HG03460 (cell line): ENCODE results near the gene CENPK.
A peak's percentile ranks its signal among the peaks of the same experiment; 100 is the strongest.
"Not testable (repeated sequence)": the region's sequence is repeated elsewhere in the genome, so short reads cannot be mapped to it uniquely, and the experiment has no call there.

Experiments
- ATAC-seq: cut with Tn5 transposase; IDR thresholded peaks from one replicate; pipeline ENCODE4 v1.9.1; 2021; ENCODE audit not compliant: unreplicated experiment

Gene CENPK

DNA sequence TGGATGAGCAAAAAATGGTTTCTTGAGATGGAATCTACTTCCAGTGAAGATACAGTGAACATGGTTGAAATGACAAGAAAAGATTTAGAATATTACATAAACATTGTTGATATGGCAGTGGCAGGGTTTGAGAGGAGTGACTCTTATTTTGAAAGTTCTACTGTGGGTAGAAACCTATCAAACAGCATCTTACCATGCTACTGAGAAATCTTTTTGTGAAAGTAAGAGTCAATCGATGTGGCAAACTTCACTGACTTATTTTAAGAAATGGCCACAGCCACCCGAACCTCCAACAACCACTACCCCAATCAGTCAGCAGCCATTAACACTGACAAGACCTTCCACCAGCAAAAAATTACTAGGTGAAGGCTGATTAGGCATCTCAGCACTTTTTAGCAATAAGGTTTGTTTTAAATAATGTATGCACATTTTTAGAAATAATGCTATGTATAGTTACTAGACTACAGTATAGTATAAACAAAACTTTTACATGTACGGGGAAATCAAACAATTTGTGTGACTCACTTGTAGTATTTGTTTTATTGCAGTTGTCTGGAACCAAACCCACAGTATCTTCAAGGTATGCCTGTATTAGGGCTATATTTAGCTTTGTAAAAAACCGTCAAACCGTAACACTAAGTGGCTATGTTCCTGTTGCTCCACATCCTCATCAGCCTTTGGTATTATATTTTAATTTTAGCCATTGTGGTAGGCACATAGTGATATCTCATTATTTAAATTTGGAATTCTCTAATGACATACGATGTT, 50.6 kb downstream of the CENPK start:
- ATAC-seq, result no peak

DNA sequence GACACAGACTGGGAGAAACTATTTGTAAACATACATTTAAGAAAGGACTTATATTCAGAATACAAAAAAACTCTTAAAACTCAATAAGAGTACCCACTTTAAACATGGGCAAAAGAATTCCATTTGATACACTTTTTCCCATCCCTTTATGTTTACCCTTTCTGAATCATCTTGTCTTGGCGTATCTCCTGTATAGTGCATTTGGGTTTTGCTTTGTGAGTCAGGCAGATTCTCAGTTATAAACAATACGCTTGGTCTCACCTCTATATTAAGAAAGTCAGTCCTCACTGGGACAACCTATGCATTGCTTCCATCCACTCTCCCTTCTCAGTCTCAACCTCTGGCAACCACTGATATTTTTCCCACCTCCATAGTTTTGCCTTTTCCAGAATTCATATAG, 54.0 kb downstream of the CENPK start:
- ATAC-seq, result no peak

DNA sequence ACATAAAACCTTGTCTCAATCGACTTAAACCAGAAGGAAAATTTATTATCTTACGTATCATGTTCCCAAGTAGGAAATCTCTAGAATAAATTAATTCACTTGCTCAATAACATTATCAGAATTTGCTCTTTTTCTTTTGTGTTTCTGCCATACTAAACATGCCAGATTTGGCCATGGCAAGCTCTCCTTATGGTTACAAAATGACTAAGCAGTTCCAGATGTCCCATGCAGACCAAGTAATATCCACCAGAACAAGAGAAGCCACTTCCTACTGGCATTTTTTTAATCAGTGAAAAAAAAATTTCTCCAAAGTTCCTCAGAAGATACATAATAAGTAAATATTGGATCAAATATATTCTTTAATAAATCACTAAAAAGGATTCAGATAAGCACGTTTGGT, 56.0 kb downstream of the CENPK start:
- no peak for ATAC-seq

DNA sequence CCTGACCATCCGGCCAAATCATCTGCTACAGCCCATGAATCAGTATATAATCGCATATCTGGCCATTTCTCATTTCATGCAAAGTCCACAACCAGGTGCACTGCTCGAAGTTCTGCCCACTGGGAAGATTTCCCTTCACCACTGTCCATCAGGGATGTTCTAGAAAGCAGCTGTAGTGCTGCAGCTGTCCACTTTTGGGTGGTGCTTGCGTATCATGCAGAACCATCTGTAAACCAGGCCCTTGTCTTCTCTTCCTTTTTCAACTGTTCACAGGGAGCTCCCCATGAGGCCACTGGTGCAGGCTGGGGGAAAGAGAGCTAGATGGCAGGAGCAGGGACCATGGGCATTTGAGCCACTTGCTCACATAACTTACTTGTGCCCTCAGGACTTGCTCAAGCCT, 73.8 kb downstream of the CENPK start:
- ATAC-seq, result no peak

DNA sequence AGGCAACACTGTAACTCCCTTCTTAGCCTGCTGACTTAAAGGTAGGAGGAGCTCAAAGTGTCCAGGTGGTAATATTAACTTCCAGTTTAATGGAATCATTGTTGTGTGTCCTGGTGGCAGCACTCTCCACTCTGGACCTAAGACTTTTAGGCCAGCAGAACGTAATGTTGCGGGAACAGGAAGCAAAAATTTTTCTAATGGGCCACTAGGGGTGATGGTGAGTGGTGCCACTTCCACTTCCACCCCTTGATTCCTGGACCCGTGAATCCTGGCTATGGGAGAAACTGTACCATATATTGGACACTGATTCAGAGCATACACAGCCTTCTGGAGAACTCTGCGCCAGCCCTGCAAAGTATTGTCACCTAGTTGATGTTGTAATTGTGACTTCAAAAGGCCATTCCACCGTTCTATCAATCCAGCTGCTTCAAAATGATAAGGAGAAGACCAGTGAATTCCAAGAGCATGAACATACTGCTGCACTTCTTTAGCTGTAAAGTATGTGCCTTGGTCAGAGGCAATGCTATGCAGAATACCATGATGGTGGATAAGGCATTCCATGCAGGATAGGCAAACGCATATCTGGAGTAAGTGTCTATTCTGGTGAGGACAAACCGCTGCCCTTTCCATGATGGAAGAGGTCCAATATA, 74.8 kb downstream of the CENPK start:
- ATAC-seq, result not testable (repeated sequence)

DNA sequence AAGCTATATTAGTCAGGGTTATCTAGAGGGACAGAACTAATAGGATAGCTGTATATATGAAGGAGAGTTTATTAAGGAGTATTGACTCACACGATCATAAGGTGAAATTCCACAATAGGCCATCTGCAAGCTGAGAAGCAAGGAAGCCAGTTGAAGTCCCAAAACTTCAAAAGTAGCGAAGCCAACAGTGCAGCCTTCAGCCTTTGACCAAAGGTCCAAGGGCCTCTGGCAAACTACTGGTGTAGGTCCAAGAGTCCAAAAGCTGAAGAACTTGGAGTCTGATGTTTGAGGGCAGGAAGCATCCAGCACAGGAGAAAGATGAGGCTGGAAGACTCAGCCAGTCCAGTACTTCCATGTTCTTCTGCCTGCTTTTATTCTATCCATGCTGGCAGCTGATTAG, 76.2 kb downstream of the CENPK start:
- ATAC-seq, result not testable (repeated sequence)

DNA sequence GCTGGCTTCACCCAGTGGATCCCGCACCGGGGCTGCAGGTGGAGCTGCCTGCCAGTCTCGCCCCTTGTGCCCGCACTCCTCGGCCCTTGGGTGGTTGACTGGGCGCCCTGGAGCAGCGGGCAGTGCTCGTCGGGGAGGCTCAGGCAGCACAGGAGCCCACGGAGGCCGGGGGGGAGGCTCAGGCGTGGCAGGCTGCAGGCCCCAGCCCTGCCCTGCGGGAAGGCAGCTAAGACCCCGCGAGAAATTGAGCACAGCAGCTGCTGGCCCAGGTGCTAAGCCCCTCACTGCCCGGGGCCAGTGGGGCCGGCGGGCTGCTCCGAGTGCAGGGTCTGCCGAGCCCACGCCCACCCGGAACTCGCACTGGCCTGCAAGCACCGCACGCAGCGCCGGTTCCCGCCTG, 77.6 kb downstream of the CENPK start:
- no peak for ATAC-seq

DNA sequence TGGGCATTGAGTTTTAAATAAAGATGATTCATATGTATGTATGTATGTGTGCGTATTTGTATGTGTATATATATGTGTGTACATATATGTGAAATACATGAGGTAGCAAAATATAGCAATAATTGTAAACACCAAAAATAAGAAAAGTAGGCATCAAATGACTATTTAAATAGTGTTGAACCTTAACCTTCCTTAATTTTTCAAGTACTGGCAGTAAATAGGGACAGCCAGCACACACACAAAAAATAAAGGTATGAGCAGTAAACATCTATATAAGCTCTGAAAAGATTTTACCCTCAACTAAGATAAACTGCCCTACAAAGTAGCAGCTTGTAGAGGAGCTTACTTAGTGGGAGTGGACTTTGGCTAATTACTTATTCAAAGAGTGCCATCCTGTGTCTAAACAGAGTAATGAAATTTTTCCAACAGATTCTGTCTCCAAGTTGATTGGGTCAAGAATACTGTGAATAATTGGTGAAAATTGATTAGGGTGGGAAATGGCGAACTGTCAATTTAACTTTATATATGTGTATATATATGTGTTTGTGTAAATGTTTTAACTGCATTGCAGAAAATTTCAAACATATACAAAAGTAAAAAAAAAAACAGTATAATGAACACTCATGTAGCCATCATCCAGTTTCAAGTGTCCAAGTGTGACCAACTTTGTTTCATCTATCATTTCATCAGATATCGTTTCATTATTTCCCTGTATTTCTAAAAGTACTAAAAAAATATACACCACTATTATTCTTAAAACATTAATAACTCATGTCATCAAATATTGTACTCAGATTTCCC, 79.2 kb downstream of the CENPK start:
- ATAC-seq, result peak; percentile 48

DNA sequence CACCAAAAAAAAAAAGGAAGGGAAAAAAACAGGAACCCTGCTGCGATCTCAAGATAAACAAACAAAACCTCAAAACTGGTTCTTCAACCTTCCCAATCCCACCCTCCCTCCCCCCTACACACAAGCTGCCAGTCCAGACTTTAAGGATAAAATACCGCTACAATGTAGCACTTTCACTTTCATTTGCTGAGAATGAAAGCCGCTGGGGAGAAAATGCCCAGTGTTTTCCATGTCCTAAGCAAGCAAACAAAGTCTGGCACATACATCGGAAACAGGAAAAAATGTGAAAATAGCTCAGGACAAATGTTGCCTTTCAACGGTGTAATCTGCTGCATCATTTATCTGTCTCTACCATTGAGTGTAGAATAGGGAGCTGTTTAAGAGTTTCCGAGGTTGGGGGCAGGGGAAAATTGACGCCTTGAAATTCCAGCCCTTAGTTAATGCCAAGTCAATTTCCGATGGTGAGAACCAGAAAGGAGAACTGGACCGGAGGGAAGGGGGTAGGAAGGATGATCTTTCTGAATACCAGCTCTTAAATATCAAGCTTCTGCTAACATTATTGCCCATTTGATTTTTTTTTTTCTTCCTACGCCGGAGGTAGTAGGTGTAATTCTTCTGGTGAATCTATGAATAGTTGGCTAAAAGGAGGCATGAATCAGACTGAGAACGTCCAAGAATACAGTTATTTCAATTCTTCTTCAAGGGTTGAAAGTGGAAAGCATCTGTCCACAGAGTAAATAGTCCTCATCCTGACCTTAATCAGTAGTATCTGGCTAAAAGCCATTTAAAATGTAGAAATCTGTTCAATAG, 80.0 kb downstream of the CENPK start:
- ATAC-seq, result no peak

DNA sequence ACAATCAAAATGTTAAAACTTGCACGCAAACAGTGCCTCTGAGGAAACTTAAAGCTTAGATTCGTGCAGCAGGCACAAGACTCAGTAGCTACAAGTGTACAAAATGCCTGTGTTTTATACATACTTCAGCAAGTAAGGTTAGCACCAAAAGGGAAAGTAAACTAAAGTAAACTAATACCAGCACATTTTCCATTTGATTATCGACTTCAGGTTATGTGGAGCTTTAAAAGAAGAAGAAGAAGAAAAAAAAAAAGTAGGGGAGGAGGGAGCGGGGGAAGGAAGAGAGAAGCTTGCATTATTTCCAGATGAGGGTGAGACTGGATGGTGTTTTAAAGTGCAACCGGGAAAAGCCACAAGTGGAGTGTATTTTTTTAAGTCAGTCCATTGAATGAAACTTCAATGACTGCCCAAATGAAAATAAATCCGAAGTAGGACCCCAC, 80.7 kb downstream of the CENPK start:
- ATAC-seq, result peak; percentile 4

DNA sequence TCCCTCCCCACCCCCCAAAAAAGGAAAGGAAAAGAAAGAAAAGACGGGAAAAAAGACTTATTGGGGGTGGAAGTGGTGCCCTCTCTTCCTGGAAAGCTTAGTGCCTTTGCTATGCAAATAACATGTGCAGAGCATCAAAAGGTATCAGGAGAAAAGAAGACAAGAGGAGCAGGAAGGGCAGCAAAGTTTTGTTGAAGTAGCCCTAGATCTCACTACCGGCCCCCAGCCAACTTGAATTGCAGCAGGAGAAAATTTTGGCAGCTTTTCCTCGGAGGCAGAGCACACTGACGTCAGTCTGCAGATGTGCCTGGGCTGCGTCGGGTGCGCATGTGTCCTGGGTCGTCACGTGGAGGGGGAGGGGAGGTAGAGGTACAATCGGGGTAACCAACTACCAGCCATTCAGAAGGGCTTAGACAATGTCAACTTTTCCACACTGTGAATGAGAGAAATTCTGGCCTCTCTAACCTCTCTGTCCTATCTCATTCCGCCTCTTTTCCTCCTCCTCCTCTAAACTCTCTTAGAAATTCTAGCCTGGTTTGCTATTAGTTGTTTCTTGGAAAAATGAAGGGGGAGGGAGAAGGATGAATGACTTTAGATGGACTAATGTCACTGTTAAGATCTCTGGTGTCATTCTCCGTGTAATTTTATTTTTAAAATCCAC, 81.2 kb downstream of the CENPK start, which contains the start of gene ADAMTS6:
Gene ADAMTS6 (minus strand): TSS at position 286 of the 661 bp plus-strand sequence. CDS start 8,247 bp downstream, outside the sequence.
- ATAC-seq, result peak; percentile 82

DNA sequence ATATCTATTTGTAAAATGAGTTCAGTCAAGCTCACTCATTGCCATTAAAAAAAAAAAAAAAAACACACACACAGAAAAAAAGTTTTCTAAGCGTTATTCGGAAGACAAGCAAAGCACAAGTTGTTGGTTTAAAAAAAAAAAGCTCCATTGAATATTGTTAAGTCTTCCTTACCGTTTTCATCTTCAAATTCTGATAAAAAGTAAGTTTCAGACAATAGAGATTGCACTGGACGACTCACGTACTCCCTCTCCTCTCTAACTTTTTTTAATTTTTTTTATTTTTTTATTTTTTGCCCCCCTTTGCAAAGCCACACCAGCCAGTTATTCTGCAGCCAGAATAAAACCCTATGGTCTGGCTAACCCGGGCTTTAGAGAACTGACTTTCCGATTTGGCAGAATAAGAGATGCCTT, 81.8 kb downstream of the CENPK start:
- peak; percentile 19 for ATAC-seq

DNA sequence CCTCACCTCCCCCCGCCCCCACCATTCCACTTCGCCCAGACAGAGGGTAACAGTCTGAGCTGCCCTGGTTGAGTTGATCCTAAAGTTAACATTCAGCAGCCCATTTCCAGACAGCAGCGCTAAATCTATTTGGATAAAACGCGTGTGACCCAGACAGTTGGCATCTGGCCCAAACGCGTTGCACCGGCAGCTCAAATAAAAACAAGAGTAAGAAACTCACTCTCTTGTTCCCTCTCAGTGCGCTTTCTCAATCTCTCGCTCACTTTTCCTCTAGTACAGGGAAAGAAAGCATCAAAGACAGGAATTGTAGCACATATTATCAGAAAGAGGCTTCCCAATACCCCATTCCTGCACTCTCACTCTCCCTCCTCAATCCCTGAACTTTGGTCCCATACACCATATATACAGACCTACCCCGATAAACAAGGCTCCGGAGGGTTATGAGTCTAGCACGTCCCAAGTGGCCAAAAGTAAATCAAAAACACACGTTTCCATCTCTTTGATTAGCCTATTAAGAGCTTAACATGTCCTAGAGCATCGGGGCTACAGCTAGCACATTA, 82.6 kb downstream of the CENPK start:
- ATAC-seq, result peak; percentile 27

DNA sequence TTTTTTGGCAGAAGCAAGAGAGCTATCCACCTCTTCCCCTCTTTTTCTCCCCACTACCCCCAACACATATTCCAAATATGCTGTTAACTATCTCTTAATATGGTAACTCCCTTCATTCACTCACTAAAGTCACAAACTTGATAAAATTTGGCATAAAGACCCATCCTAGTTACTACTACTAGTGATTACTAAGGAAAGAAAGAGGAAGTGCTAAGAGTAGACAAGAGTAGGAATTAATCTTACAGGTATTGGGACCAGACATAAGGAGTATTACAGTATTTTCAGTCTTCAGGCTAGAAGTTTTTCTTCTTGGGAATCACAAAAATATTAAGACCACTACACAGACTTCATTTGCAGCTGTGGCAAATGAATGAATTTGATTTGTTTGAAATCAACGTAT, 83.4 kb downstream of the CENPK start:
- no peak for ATAC-seq

DNA sequence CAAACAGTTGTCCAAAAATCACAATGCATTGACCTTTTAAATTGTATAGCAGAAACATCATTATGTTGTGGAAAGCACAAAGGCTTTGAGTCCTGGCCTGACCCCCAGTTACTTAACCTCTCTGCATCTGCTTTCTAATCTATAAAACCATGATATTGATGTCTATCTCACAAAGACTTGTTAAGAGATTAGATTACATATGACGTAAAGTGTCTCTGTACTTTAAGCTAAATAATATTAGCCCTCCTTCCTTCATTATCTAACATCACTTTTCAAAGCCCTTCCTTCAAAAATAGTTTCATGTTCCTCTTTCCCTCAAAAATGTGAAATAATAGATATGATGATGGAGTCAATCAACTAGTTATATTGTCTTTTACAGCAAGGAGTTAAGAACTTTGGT, 84.6 kb downstream of the CENPK start:
- ATAC-seq, result no peak

DNA sequence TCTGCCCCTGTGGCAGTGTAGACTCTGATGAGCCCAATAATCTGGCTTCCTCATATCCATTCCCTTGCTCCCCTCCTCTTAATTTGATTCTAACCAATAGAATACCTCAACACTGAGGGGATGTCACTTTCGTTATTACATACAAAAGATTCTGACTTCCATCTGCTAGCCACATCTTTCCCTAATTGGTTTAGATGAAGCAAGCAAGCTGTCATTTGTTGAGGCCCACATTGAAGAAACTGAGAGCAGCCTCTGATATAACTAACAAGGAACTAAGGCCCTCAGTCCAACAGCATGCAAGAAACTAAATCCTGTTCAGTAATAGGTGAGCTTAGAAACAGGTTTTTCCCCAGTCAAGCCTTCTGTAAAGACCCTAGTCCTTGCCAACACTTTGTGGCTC, 87.1 kb downstream of the CENPK start:
- ATAC-seq, result no peak

DNA sequence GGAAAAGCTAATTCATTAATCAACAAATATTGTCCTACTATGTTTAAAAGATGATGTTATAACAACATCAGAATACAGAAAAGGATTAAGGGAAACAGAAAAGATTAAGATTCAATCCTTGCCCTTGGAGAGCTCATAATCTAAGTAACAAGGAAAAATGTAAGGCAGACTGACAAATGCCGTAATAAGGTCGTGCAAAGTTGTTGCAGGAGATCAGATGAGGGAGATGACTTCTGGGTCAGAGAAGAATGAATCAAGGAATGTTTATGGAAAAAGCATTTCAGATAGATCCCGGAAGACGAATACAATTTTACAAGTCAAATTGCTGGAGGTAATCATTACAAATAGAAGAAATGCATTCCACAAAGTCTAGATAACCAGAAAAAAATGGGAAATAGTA, 87.6 kb downstream of the CENPK start:
- ATAC-seq, result no peak

DNA sequence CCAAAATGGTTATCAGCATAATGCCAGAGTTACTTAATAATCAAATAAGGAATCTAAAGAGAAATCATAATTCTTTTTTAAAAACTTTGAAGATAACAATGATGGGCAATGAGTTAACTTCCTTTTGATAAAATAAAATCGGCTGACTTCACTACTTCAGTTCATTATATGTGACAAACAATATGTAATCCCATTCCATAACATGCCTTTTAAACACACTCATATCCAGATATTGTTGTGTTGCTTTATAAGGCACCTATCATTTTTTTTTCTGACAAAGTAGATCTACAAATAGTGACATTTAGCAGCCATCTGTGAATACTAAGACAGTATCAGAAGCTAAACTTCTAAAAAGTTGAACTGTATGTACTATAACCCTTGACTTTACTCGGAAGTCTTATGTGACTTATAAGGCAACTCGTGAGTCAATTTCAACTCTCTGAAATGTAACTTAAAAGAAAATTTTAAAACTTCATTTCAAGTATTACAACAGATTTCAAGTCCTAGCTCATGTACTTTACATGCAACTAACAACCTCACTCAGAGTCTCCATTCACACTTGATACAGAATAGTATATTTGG, 88.7 kb downstream of the CENPK start:
- no peak for ATAC-seq

DNA sequence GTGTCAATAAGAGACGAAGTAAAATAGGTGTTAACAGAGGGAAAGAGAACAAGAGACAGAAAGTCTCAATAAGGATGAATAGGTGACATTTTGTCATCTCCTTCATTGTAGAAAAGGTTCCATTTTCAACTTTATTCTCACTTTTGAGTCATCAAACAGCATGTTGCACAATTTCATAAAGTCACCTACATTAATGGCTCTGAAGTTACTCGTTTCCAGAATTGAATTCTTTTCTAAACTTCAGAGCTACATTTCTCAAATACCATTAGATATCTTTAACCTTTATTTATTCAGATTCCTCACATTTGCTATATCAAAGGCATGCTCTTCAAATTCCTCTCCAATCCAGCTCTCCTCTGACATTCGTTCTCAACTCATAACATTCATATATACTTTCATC, 94.3 kb downstream of the CENPK start:
- no peak for ATAC-seq
